DOHH2 (cell line): ENCODE results near the gene UVRAG.

ENCODE experiments used
- H3F3A ChIP-seq: fragments of 200-600 bp; sonication (generic), shearing (Covaris generic); 2 replicates; pipeline ENCODE4 v1.6.0; 2016; ENCODE audit warnings: antibody characterized with exemption, mild to moderate bottlenecking; ENCODE audit not compliant: control insufficient read depth, insufficient read depth
- H3K27ac ChIP-seq: fragments of 200-600 bp; sonication (generic); 2 replicates; pipeline ENCODE4 v1.5.1; 2014; ENCODE audit warnings: low read depth, mild to moderate bottlenecking, low read length, moderate library complexity
- H3K27me3 ChIP-seq: fragments of 200-600 bp; sonication (generic); 2 replicates; pipeline ENCODE4 v1.6.1; 2014; ENCODE audit warnings: mild to moderate bottlenecking, low read length, mixed read lengths; ENCODE audit not compliant: control insufficient read depth
- H3K36me3 ChIP-seq: fragments of 200-600 bp; sonication (generic); 2 replicates; pipeline ENCODE4 v1.6.1; 2014; ENCODE audit warnings: mild to moderate bottlenecking, low read length, moderate library complexity, mixed read lengths; ENCODE audit not compliant: control insufficient read depth
- H3K4me1 ChIP-seq: fragments of 200-600 bp; sonication (generic); 2 replicates; pipeline ENCODE4 v1.6.1; 2014; ENCODE audit warnings: mild to moderate bottlenecking, low read length, mixed read lengths; ENCODE audit not compliant: control insufficient read depth
- H3K4me2 ChIP-seq: fragments of 200-600 bp; sonication (generic); 2 replicates; pipeline ENCODE4 v1.6.0; 2014; ENCODE audit warnings: mild to moderate bottlenecking, low read length, moderate library complexity
- H3K4me3 ChIP-seq: fragments of 200-600 bp; sonication (generic); 2 replicates; pipeline ENCODE4 v1.5.1; 2014; ENCODE audit warnings: mild to moderate bottlenecking, low read length, mixed read lengths
- H3K79me2 ChIP-seq: fragments of 200-600 bp; sonication (generic); 2 replicates; pipeline ENCODE4 v1.6.1; 2014; ENCODE audit warnings: mild to moderate bottlenecking, low read length, mixed read lengths; ENCODE audit not compliant: control insufficient read depth
- H3K9me2 ChIP-seq: fragments of 200-600 bp; sonication (generic); replicated peaks from 2 replicates; pipeline ENCODE4 v1.6.1; 2014; ENCODE audit warnings: mild to moderate bottlenecking, low read length, mixed read lengths; ENCODE audit not compliant: control insufficient read depth
- H3K9me3 ChIP-seq: fragments of 200-600 bp; sonication (generic); 2 replicates; pipeline ENCODE4 v1.6.1; 2014; ENCODE audit warnings: antibody characterized with exemption, low read length, mixed read lengths; ENCODE audit not compliant: control insufficient read depth, insufficient read depth
- H4K20me1 ChIP-seq: fragments of 200-600 bp; sonication (generic); 2 replicates; pipeline ENCODE4 v1.6.0; 2014; ENCODE audit warnings: low read depth, mild to moderate bottlenecking, antibody characterized with exemption, low read length, moderate library complexity; ENCODE audit not compliant: control insufficient read depth, insufficient read depth
- CTCF ChIP-seq: fragments of 200-600 bp; sonication (generic); IDR thresholded peaks from one replicate; pipeline ENCODE4 v1.5.1; 2014; ENCODE audit warnings: antibody characterized with exemption, mild to moderate bottlenecking, low read depth, low read length; ENCODE audit not compliant: poor library complexity, severe bottlenecking
- EZH2phosphoT487 ChIP-seq: fragments of 200-600 bp; sonication (generic); IDR thresholded peaks from 2 replicates; pipeline ENCODE4 v1.6.1; 2017; ENCODE audit warnings: borderline replicate concordance, mild to moderate bottlenecking, antibody characterized with exemption, low read length, moderate library complexity, mixed read lengths

Gene UVRAG

DNA sequence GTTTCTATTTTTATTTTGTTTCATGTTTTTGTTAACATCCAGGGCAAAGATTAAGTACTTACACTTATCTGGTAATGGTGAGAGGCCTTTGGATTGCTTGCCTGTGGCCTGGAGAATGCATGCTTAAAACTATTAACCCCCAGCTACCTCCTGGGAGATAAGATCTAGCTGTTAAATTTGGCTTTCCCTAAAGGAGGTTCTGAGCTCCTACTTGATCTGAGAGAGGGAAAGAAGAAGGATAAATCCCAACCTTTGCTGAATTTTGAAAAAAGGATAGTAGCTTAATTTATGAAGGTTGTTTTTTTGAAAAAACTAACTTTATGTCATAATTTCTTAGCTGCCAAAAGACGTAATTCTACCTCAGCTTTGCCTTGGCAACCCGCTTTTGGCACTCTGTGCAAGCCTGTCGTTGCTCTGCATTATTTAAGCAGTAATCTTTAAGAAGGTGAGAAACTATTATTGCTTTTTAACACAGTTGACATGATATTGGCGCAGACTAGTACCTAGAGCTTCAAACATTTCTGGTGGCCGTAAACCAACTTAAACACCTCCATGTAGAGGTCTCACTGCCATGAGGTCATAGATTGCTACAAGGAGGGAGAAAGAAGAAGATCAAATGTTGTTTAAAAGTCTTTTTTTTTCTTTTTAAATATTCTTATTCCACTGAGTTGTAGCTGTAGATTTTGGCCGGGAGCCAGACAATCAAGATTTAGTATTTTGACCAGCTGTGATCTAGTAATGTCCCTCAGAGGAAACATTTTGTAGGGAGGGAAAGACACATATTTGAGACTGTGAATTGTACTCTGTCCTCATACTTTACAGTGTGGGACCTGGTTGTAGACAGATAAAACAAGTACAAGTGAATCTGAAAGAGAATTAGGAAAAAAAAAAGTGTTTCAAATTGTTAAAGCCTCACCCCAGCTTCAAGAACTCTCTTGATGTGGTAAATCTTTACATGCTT is 316.9 kb downstream of the UVRAG start:
- Histone ChIP-seq H3F3A (no peaks in the 10 kb centered on the region), H3K4me3 (no peak overlapping the region), H3K36me3 (peaks cover 62% of the 10 kb centered on the region), H3K27me3 (no peaks in the 10 kb centered on the region), H3K27ac (no peak overlapping the region), H3K79me2 (no peaks in the 10 kb centered on the region), H3K9me3 (no peaks in the 10 kb centered on the region), H3K4me2 (no peak overlapping the region), H3K4me1 (no peaks in the 10 kb centered on the region), H3K9me2 (no peaks in the 10 kb centered on the region), H4K20me1 (no peaks in the 10 kb centered on the region)
- no peak for TF ChIP-seq EZH2phosphoT487
- TF ChIP-seq CTCF = no peak

DNA sequence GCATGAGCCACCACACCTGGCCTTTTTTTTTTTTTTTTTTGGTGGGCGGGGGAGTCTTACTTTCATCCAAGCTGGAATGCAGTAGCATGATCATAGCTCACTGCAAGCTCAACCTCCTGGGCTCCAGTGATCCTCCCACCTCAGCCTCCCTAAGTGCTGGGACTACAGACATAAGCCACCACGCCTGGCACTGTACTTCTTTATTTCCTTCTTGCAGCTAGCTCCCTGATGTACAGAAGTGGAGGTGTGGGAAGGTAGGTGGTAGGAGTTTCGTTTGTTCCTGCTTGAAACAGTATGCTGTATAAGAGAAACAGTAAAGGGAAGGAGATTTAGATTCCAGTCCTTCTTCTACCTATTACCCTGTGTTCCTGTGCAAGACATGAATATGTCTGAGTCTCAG is 319.2 kb downstream of the UVRAG start:
- H3K4me2 ChIP-seq = no peak overlapping the region
- TF ChIP-seq CTCF = no peak
- no peak for TF ChIP-seq EZH2phosphoT487
- H3K36me3 ChIP-seq = peaks cover 70% of the 10 kb centered on the region

GRCh38 chr11:76135491-76135890 is 320.5 kb downstream of the UVRAG start:
- Histone ChIP-seq H3K4me3 (no peak overlapping the region), H3K9me3 (no peaks in the 10 kb centered on the region), H3K4me2 (no peak overlapping the region), H3K36me3 (peaks cover 73% of the 10 kb centered on the region), H3K27ac (no peak overlapping the region), H4K20me1 (no peaks in the 10 kb centered on the region), H3K9me2 (no peaks in the 10 kb centered on the region), H3F3A (no peaks in the 10 kb centered on the region), H3K4me1 (no peaks in the 10 kb centered on the region), H3K27me3 (no peaks in the 10 kb centered on the region), H3K79me2 (no peaks in the 10 kb centered on the region)
- TF ChIP-seq CTCF (no peak), EZH2phosphoT487 (no peak)

More for the DNA sequence above, 319.2 kb downstream of the UVRAG start:
- Histone ChIP-seq H3K9me3 (no peaks in the 10 kb centered on the region), H3K4me1 (no peaks in the 10 kb centered on the region), H3F3A (no peaks in the 10 kb centered on the region), H3K27ac (no peak overlapping the region), H3K9me2 (no peaks in the 10 kb centered on the region), H3K27me3 (no peaks in the 10 kb centered on the region), H4K20me1 (no peaks in the 10 kb centered on the region), H3K79me2 (no peaks in the 10 kb centered on the region), H3K4me3 (no peak overlapping the region)
